Uterus (tissue), 4 donors: ENCODE measurements around the gene NOP9. TPM values are rescaled to one million over a fixed set of nuclear protein-coding genes. Genes with fewer than 3 reads are reported as not detected.
A peak's percentile ranks its signal among the peaks of the same experiment; 100 is the strongest.
"Not testable (repeated sequence)": the region's sequence is repeated elsewhere in the genome, so short reads cannot be mapped to it uniquely, and the experiment has no call there.

Experiments
- DNase-seq, 2 donors: peaks; one replicate each; pipeline ENCODE4 v3.0.0-alpha.2; 2019 to 2020
- H3K27ac ChIP-seq, 2 donors: fragments of 200-600 bp; sonication (generic); 1 replicate in 1 of 2; 2 replicates in 1 of 2; pipeline ENCODE4 v1.5.1; 2016 to 2018
- H3K27me3 ChIP-seq, 2 donors: fragments of 200-600 bp; sonication (generic); one replicate each; pipeline ENCODE4 v1.5.1; 2018 to 2019; ENCODE audit warnings: control low read depth in 1 of 2
- H3K36me3 ChIP-seq, 2 donors: fragments of 200-600 bp; sonication (generic); one replicate each; pipeline ENCODE4 v1.5.1; 2019; ENCODE audit warnings: control low read depth in 1 of 2
- H3K4me1 ChIP-seq, 2 donors: fragments of 200-600 bp; sonication (generic); one replicate each; pipeline ENCODE4 v1.5.1; 2018 to 2019; ENCODE audit warnings: control low read depth in 1 of 2
- H3K4me3 ChIP-seq, 2 donors: fragments of 200-600 bp; sonication (generic); 1 replicate in 1 of 2; 2 replicates in 1 of 2; pipeline ENCODE4 v1.5.1; 2018 to 2019; ENCODE audit warnings: mild to moderate bottlenecking in 1 of 2
- H3K9me3 ChIP-seq, 2 donors: fragments of 200-600 bp; sonication (generic); one replicate each; pipeline ENCODE4 v1.5.1; 2019; ENCODE audit warnings: control low read depth in 1 of 2
- CTCF ChIP-seq, 4 experiments: fragments of 200-600 bp in 2 of 4; fragments of 450-650 bp in 2 of 4; sonication (generic) in 2 of 4; IDR thresholded peaks; one replicate each; pipeline ENCODE4 v1.5.1; 2016 to 2019; ENCODE audit warnings: antibody characterized with exemption in 4 of 4, mild to moderate bottlenecking in 2 of 4, moderate library complexity in 1 of 4
- POLR2A ChIP-seq, 2 donors: fragments of 450-650 bp; IDR thresholded peaks; one replicate each; pipeline ENCODE4 v1.6.1; 2016; ENCODE audit warnings: antibody characterized with exemption in 2 of 2, mild to moderate bottlenecking in 1 of 2, moderate library complexity in 1 of 2
- intact Hi-C: fragments of 100-400 bp; cut with DNase I; formaldehyde crosslinking; loops from one replicate; pipeline ENCODE4 v1.15.1; 2023; ENCODE audit warnings: low total_unique reads
- total RNA-seq, 4 donors: library from RNA; depleted of rRNA in 3 of 4; stranded (reverse); fragments of >200 nt in 3 of 4; gene quantifications; one replicate each; pipeline versions ENCODE4 v1.1.0 to v1.2.4, GENCODE V29; 2014 to 2023
- donor health status: DM: yes; HTN: yes; CAD: no.

NOP9 gene
- total RNA-seq, 4 donors from 2014 or later, result 5.0 to 23.5 (median 22.5) TPM

DNA sequence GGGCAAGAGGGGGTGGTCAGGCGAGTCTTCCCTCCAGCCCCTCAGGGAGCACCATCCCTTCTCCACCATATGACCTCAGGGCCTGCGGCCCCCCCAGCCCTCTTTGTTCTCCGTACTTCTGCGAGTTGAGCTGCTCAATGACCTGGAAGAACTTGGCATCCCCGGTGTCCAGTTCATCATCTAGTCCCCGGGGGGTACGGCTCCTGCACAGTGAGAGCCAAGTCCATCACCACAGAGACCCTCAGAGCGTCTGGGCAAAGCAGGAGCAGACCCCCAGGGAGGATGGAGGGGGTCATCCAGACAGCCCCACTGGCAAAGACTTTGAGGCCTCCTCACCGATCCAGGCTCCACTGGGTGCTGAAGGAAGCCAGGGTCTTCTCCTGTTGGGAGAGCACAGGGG lies 26.3 kb downstream of the NOP9 start:
- Histone ChIP-seq H3K36me3 (no peaks in the 10 kb centered on the region), H3K27me3 (no peaks in the 10 kb centered on the region), H3K4me3 (no peak overlapping the region), H3K27ac (no peak overlapping the region), H3K4me1 (no peaks in the 10 kb centered on the region), H3K9me3 (no peaks in the 10 kb centered on the region)
- TF ChIP-seq POLR2A (IDR thresholded peaks at IDR 0.05) (no peak), CTCF (IDR thresholded peaks at IDR 0.05) (no peak)
- DNase-seq, result no peak
- intact Hi-C loops, result no loop called here

DNA sequence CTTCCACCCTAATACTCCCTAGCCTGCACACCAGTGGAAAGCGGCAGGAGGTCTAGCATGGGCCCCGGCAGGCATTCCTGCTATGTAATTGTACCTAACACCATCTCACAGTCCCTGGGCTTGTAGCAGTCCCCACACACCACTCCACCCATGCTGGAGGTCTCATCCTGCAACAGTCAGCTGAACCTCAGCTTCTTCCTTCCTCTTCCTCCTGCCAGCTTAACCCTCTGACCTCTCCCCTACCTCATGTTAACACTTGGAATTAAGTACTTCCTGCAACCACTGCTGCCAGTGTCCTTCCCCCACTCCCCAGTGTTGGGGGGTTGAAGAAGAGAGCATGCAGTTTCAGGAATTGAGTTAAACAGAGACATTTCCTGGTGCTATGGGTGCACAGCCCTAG lies 27.7 kb downstream of the NOP9 start:
- no peak for DNase-seq
- intact Hi-C loops, result no loop called here
- Histone ChIP-seq H3K9me3 (no peaks in the 10 kb centered on the region), H3K27ac (no peak overlapping the region), H3K36me3 (no peaks in the 10 kb centered on the region), H3K27me3 (peaks cover 0 to under 1% of the 10 kb centered on the region in 2 donors), H3K4me3 (no peak overlapping the region), H3K4me1 (peaks cover 0 to under 1% of the 10 kb centered on the region in 2 donors)
- TF ChIP-seq CTCF (IDR thresholded peaks at IDR 0.05) (no peak), POLR2A (IDR thresholded peaks at IDR 0.05) (no peak)

DNA sequence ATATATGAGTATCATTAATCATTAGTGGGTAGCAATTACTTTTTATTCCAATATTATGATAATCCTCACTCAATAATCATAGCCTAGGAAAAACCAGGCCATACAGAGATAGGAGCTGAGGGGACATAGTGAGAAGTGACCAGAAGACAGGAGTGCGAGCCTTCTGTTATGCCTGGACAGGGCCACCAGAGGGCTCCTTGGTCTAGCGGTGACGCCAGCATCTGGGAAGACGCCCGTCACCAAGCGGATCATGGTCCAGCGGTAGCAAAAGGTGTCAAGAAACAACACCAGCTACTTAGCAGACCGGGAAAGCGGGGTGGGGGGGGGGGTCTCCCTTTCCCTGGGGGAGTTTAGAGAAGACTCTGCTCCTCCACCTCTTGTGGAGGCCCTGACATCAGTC lies 28.3 kb downstream of the NOP9 start:
- TF ChIP-seq CTCF (IDR thresholded peaks at IDR 0.05), result peak; percentile 38 to 71 (median 66)
- H3K4me1 ChIP-seq, H3K4me3 ChIP-seq, H3K27me3 ChIP-seq, H3K27ac ChIP-seq, H3K9me3 ChIP-seq, intact Hi-C loops, H3K36me3 ChIP-seq: not testable (repeated sequence)
- DNase-seq, result peak; percentile 61

DNA sequence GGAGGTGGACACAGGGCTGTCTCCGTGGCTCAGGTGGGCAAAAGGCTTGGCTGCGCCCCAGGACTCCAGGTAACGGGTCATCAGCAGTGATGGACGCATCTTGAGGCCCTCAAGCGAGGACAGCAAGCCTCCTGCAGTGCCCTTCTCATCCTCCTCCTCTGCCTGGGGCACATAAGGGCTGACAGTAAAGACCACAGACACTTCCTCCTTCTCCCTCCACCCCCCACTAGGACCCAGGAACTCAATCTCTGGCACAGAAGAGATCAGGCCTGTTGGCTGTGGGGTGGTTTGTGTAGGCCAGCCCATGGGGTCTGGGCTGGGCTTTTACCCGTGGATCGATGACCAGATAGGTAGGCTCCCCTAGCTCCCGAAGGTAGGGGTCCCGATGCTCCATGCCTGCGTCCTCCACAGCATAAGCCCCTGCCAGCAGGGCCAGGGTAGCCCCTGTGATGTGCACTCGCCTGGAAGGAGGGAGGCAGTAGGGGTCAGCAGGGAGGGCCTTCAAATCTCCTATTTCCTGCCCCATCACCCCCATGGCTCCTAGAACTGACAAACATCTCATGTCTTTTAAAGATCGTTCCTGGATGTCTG lies 29.5 kb downstream of the NOP9 start:
- no peak overlapping the region for H3K4me3 ChIP-seq
- TF ChIP-seq POLR2A (IDR thresholded peaks at IDR 0.05) (no peak), CTCF (IDR thresholded peaks at IDR 0.05) (no peak)
- peaks cover 0 to 10% of the 10 kb centered on the region in 2 donors for H3K27me3 ChIP-seq
- no peak for DNase-seq
- H3K4me1 ChIP-seq, result peaks cover 0 to 9% of the 10 kb centered on the region in 2 donors
- H3K9me3 ChIP-seq, result no peaks in the 10 kb centered on the region
- intact Hi-C loops, result no loop called here
- no peaks in the 10 kb centered on the region for H3K36me3 ChIP-seq
- H3K27ac ChIP-seq, result no peak overlapping the region

GRCh38 chr14:24329736-24330135 lies 30.1 kb downstream of the NOP9 start:
- H3K27me3 ChIP-seq, result peaks cover 0 to 16% of the 10 kb centered on the region in 2 donors
- no peak overlapping the region for H3K27ac ChIP-seq
- no peak for TF ChIP-seq POLR2A (IDR thresholded peaks at IDR 0.05)
- no peak for TF ChIP-seq CTCF (IDR thresholded peaks at IDR 0.05)
- intact Hi-C loops, result loop anchor here (10.0 kb wide), 1 partner anchor 105 kb away; no protein-coding TSS in a partner anchor
- no peak overlapping the region for H3K4me3 ChIP-seq
- no peaks in the 10 kb centered on the region for H3K9me3 ChIP-seq
- H3K4me1 ChIP-seq, result peaks cover 0 to 14% of the 10 kb centered on the region in 2 donors
- no peak for DNase-seq
- H3K36me3 ChIP-seq, result no peaks in the 10 kb centered on the region
